HG03196 (cell line): ENCODE data around the gene TLX3.

Source experiments
- ATAC-seq: cut with Tn5 transposase; IDR thresholded peaks from one replicate; pipeline ENCODE4 v1.9.1; 2021; ENCODE audit not compliant: unreplicated experiment

Gene TLX3

DNA sequence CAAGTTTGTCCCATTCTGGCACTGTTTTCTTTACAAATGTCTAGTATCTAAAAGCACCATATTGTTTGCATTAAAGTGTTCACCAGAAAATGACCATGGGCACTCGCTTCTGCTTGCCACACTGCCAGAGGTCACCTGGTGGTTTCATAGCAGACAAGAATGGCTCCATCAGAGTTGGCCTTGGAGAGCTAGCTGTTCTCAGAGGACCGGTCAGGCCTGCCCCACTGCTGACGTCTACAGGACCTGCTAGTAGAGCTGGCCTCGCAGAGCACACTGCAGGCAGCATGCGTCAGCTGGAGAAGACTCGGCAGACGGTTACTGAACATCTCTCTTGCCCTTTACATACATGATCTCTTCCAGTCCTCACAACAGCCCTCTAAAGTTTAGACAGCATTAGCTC is 8.7 kb upstream of the TLX3 start:
- no peak for ATAC-seq

DNA sequence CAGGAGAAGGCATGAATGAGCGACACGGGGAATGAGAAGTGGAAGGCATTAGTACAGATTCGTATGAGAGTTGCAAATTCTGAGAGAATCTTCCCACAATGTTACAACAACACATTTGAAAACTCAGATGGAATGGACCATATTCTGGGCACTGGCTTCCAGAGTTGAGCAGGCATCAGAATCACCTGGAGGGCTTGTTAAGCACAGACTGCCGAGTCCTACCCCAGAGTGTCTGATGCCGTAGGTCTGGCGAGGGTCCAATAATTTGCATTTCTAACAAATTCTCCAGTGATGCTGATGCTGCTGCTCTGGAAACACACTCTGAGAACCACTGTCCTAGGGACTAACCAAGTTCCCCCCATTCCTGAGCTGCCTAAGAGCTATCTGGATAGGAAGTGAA is 2.9 kb upstream of the TLX3 start:
- no peak for ATAC-seq

DNA sequence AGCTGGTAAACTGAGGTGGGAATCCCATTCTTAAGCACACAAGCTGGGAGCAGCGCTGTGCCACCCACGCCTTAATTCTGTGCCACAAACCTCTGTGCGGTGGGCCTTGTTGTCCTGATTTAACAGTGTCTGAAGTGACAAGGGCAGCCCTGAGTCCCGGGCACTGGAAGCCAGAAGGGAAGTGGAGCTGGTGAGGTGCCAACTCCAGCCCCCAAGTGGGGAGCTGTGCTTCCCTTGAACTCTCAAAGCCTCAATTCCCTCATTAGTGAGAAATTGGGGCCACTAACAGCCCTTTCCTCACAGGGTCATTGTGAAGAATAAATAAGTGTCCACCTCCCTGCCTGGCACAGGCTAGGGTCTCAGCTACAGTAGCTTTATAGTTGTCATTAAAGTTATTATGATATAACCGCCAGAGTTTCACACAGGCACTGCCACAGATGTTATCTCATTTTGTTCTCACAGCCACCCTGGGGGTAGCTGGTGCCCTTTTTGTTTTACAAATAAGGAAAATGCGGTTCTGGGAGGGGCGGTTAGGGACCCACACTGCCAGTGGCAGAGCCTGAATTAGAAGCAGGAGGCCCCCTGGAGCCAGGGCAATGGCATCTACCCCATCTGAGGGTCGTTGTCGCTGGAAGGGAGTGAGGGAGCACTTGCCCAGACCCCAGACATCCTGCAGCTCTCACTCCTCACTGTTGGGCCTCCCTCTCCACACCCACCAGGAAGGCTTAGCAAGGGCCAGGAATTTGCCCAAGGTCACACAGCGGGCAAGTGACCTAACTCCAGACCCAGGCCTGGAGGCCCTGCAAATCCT is 2.1 kb upstream of the TLX3 start:
- no peak for ATAC-seq

DNA sequence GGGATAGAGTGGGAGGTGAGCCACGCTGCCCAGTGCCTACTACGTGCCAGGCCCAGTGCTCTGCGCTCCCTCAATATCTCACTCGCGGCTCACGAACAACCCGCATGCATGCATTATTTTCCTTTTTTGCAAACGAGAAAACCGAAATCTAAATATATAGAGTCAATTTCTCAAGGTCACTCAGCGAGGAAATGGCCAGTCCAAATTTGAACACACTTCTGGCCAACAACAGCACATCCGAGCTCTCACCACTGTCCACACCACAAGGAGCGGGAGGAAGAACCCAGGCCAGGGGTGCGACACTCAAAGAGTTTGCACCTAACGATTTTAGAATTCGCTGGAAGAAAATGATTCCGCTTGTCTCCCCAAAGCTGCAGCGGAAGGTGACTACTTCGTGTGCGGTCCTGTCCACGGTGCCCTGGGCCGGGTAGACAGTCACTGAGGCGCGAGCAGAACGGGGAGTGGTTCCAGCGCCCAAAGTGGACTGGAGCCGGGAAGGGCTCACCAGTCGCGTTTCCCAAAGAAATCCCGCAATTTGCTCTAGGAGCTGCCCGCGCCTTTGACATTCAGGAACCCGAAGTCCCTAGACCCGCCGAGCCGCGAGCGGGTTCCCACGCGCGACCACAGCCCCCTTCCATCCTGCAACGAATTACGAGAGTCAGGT is 1.1 kb upstream of the TLX3 start:
- ATAC-seq = no peak

DNA sequence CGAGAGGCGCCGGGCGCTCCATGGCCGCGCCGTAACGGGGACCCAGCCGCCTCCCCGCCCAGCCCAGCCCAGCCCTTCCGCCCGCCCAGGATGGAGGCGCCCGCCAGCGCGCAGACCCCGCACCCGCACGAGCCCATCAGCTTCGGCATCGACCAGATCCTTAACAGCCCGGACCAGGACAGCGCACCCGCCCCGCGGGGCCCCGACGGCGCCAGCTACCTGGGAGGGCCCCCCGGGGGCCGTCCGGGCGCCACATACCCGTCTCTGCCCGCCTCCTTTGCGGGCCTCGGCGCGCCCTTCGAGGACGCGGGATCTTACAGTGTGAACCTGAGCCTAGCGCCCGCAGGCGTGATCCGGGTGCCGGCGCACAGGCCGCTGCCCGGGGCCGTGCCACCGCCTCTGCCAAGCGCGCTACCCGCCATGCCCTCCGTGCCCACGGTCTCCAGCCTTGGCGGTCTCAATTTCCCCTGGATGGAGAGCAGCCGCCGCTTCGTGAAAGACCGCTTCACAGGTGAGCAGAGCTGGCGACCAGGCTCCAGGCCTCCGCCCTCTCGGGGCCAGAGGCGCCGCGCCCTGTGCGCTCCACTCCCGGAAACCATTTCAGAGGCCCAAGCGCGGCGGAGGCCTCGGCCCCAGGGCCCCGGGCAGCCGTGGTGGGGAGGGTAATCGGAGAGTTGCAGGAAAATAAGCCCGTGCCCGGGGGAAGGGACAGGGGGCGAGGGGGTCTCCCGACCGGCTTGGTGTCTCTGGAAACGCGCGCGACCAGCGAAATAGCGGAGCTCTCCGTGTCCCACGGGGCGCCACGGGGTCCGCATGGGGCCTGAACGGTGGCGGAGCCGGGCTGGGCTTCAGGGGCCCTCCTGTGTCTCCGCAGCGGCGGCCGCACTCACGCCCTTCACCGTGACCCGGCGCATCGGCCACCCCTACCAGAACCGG is 496 bp downstream of the TLX3 start:
- ATAC-seq = no peak

DNA sequence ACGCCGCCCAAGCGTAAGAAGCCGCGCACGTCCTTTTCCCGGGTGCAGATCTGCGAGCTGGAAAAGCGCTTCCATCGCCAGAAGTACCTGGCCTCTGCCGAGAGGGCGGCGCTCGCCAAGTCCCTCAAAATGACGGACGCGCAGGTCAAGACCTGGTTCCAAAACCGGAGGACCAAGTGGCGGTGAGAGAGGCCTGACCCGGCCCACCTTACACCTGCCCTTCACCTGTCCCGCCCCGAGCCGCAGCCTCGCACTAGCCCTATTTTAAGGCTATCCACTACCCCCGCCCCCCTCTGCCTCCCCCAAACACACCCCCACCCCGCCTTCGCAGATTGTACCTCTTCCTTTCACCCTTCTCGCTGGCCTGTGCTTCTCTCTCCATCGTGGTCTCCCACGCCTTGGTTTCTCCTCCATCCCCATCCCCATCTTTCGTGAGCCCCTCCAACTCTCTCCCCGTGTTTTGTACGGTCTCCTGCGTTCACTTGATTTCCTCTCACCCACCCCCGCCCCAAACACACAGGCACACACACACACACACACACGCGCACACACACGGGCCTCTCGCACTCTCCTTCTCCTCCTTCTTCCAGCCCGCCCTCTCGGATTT is 1.3 kb downstream of the TLX3 start:
- ATAC-seq = no peak

DNA sequence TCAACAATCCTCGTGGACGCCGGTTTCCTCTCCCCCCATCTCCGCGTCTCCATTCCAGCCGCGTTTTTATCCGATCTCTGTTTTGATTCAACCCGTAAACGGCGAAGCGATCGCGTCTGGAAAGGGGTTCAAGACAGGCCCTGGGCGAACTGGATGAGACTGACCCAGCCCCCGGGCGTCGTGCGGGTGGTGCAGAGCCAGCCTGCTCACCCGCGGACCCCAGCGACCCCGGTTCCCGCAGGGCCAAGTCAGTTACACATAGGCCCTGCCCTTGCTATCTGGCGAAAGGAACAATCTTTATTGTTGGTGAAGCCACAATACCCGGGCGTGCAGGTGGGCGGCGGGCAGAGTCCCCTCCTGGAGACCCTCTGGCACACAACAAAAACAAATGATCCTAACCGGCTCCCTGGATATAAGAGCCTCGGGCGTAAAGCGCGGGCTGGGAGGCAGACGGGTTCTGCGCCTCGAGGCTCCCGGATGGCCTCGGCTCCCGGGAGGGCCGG is 1.8 kb downstream of the TLX3 start:
- no peak for ATAC-seq

DNA sequence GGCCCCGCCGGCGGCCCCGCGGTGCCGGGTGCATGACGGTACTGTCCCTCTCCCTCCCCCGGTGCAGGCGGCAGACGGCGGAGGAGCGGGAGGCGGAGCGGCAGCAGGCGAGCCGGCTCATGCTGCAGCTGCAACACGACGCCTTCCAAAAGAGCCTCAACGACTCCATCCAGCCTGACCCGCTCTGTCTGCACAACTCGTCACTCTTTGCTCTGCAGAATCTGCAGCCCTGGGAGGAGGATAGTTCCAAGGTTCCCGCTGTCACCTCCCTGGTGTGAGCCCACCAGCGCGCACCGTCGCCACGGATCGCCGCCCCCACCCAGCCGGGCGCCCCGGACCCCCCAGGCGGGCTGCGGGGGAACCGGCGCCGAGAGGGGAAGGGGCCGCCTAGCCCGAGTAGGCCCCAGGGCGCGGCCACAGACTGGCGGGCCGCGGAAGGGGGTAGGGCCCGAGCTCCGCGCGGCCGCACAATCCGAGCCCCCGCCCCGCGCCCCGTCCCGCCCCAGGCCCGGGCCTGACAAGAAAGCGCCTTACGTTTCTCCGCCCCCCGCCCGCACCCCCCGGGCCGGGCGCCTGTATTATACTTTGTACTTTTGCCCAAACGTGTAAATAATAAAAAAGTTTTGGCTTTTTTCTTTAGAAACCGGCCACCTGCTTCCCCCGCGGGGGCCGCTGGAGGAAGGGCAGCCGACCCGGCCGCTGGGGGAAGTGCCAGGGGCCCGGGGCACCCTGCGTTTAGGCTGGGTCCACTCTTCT is 2.5 kb downstream of the TLX3 start:
- no peak for ATAC-seq

DNA sequence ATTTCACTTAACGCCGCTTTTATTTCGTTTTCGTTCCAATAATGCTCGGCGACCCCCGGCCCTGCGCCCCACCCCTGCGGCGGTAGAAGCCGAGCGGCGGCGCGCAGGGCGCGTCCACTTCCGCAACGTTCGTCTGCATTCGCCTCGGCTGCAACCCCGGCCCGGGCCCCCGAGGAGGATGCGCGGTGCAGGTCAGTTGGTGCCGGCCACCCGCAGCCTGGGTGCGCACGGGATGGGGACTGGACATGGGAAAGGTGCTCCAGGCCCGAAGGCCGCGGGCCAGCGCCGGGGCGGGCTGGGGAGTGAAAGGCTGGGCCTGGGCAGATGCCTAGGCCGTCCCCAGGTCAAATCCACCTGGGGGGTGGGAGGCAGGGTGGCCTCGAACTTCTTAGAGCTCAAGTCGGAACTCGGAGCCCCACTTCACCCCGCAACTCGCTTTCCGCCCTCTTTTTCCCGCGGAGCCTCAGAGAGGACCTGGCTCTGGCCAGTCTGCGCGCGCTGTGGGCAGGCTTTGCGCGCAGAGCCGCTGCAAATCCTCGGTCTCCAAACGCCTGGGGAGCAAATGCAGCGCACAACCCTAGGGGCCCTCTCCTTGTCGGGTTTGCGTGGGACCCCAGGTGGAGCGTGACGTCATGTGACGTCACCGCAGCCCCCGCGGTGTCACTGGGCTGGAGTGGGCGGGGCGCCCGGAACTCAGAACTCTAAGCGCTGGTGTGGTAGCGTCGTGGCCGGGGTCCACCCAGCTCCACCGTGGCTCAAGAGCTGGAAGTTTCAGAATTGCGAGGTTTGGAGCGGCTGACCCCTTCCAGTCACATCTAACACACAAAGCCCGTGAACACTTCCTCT is 3.3 kb downstream of the TLX3 start:
- no peak for ATAC-seq

DNA sequence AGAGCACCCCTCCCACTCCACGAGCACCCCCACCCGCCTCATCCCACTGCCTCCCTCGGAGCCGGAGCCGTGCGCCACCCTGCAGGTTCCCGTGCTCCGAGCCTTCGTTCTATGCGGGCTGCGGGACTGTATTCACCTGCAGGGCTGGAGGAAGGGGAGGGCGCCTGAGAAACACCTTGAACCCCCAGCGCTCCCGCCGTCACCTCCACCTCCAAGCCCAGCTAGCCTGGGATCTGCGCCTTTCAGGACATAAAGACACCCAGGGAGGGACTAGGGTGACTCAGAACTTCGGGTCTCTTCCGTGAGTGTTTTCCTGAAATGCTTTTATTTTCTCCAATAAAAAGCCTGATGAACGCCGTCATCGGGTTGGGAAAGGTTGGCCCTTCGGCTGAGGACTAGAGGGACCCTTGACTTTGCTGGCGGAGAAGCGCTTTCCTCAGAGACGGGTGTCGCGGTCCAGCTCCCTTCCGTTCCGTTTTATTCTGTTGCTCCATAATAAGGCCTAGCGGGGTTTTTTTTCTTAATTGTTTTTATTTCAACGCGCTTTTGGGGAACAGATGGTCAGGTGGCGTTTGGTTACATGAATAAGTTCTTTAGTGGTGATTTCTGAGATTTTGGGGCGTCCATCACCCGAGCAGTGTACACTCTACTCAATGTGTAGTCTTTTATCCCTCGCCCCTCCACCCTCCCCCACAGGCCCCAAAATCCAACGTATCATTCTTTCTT is 4.6 kb downstream of the TLX3 start:
- no peak for ATAC-seq

DNA sequence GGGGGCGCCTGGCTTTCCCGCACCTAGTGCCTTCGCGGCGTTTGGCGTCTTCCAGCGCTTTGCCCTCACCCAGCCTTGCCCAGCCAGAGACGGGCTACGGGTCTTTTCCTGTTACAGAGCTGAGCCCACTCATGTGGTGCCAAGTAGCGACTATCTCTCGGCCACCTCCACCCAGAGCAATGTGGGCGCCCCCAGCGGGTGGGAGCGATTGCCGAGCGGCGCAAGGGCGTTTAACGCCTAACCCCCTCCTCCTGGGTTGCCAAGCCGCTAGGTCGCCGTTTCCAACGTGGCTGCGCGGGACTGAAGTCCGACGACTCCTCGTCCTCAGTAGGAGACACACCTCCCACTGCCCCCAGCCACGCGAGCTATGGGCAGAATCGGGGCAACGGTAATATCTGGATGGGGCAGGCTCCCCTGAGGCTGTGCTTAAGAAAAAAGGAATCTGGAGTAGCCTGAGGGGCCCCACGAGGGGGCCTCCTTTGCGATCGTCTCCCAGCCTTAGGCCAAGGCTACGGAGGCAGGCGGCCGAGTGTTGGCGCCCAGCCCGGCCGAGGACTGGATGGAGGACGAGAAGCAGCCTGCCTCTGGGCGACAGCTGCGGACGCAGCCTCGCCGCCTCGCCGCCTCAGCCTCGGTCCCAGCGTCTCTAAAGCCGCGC is 5.8 kb downstream of the TLX3 start:
- no peak for ATAC-seq

DNA sequence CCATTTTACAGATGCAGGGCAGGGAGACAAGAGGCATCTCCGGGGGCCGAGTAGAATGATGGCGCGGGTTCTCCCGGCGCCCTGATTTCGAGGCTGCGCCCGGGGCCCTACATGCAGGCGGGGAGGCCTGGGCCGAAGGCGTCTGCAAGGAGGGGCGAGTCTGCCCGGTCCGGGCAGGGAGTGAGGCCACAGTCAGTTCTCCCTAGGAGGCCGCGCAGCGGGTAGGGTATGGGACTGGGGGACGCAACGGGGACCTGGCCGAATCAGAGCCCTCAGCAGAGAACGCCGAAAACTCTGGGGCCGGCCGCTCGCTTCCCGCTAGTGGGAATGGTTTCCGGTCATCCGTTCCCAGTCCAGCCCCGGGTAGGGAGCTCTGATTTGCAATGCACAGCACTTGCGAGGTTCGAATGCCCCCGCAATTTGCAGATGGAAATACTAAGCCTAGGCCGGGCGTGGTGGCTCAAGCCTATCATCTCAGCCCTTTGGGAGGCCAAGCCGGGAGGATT is 6.4 kb downstream of the TLX3 start:
- ATAC-seq = no peak

DNA sequence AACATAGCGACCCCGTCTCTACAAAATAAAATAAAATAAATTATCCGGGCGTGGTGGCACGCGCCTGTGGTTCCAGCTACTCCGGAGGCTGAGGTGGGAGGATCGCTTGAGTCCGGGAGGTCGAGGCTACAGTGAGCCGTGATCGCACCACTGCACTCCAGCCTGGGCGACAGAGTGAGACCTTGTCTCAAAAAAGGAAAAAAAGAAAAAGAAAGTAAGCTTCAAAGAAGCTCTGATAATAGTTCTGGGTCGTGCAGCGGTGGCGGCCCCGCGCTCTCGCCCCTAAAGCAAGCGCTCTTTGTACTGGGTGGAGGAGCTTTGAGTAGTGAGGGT is 6.8 kb downstream of the TLX3 start:
- no peak for ATAC-seq

DNA sequence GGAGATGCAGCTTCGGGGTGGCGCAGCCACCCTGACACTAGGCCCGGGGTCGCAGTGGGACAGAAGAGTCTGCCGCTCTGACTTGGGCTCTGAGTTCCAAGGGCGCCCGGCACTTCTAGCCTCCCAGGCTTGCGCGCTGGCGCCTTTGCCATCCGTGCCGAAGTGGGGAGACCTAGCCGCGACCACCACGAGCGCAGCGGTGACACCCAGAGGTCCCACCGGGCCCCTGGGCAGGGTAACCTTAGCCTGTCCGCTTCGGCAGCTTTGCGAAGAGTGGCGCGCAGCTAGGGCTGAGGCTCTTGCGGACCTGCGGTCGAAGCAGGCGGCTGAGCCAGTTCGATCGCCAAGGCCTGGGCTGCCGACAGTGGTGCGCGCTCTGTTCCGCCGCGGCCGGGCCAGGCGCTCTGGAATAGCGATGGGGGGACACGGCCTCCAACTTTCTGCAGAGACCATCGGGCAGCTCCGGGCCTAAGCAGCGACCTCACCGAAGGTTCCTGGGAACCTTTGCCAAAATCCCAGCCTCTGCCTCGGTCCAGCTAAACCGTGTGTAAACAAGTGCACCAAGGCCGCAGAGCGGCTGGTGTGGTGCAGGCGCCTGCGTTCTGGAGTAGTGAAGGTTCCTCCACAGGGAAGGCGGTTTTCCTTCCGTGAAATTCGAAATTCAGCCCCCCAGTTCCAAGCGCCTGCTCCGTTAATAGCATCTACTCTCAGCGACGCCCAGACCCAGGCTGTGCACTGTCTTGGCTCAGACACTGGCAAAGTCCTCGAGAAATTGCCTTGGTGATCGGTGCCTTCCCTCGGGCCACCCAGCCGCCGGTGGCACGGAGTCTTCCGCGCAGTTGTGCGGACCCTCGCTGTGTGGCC is 7.4 kb downstream of the TLX3 start:
- no peak for ATAC-seq

DNA sequence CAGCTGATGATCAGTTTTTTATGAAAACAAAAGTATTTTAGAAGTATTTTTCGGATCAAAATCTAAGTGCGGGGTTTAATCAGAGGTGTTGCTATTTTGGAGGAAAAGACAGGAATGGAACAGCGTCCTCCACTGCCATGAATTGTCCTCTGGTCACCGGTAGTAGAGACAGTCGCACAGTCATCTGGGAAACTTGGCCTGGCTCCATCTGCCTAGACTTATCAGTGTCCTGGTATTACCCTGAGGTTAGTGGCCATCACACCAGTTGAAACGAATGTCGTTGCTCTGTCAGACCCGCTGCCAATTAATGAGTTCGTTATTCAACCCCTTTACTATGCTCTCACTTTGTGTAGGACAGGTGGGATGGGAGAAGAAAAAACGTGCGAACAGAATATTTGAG is 8.2 kb downstream of the TLX3 start:
- no peak for ATAC-seq

DNA sequence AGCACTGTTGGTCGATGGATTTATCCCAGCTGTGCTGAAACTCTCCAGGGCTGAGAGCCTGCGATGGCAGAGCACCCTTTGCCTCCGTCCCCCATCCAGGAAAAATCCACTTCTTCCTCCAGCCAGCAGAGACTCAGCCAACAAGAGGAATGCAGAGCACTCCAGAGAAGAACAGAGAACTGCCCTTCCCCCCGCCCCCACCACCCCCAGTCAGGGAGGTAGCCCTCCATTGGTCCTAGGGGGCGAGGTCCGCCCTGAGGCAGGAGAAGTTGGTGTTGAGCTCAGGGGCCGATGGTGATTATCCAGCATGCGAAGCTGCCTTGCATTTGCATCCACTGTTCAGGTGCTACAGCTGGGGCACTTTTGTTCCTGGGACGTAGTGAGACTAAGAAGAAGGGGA is 9.0 kb downstream of the TLX3 start:
- no peak for ATAC-seq

DNA sequence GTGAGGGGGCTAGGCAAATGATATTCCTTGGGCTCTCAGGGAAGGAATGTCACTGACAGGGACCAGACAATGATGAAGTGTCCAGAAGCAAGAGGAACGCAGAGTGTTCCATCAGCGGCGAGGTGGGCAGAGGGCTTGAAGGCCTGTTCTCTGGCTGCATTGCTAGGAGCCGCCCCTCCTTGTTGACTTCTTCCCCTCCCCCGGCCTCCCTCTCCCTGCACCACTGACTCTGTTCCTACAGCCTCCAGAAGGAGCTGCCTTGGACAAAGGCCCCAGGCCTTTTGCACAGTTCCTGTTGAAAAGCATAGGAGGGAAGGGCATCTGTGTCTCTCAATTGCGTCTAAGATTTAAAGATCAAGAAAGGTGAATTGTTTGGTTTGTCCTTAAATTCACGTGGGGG is 12.4 kb downstream of the TLX3 start:
- ATAC-seq = no peak
